ENCODE results near the gene GNAZ. TPM values are rescaled to one million over a fixed set of nuclear protein-coding genes. Genes with fewer than 3 reads are reported as not detected.

GNAZ gene
- total and polyA plus RNA-seq, 8 donors = 4.3 to 18.8 (median 9.4) TPM

DNA sequence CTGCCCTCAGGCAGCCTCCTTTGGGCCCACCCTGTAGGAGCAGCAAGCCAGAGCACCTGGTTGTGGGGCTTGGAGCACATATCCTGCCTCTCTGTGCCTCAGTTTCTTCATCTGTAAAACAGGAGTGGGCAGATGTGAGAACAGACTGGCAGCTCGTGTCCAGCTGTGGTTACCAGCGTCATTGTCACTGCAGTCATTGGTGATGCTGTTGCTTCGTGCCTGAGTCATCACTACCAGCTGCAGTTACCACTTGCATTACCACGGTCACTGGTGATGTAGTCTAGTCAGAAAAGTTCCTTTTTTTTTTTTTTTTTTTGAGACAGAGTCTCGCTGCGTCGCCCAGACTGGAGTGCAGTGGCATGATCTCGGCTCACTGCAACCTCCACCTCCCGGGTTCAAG, 51.1 kb downstream of the GNAZ start:
- 77 to 90% (median 85%) methylated on average over 9 of the region's 9 CpGs for WGBS, 5 donors
- intact Hi-C loops (cut with DNase I; ENCODE audit: low total_unique reads) = no loop called here
- H3K27me3 ChIP-seq = no peaks in the 10 kb centered on the region
- no peak overlapping the region for H3K27ac ChIP-seq
- H3K36me3 ChIP-seq = peaks cover 0 to 11% (median 3%) of the 10 kb centered on the region in 4 donors
- no peak overlapping the region for H3K4me3 ChIP-seq
- H3K4me1 ChIP-seq = peaks cover 7 to 40% (median 21%) of the 10 kb centered on the region in 4 donors
- no peak for TF ChIP-seq EP300 (IDR thresholded peaks at IDR 0.05)
- TF ChIP-seq CTCF (IDR thresholded peaks at IDR 0.05) = no peak
- TF ChIP-seq POLR2A (IDR thresholded peaks at IDR 0.05) = no peak
- no peak for TF ChIP-seq POLR2AphosphoS5 (IDR thresholded peaks at IDR 0.05)
- DNase-seq = no peak
- H3K9me3 ChIP-seq = no peaks in the 10 kb centered on the region

GRCh38 chr22:23122216-23122957, 52.1 kb downstream of the GNAZ start:
- WGBS, 5 donors = 80 to 82% (median 81%) methylated on average over 13 of the region's 13 CpGs
- Histone ChIP-seq H3K4me3 (no peak overlapping the region), H3K36me3 (peaks cover 0 to 11% (median 3%) of the 10 kb centered on the region in 4 donors), H3K27ac (no peak overlapping the region), H3K27me3 (no peaks in the 10 kb centered on the region), H3K9me3 (no peaks in the 10 kb centered on the region), H3K4me1 (peaks cover 7 to 36% (median 21%) of the 10 kb centered on the region in 4 donors)
- DNase-seq = no peak
- TF ChIP-seq EP300 (IDR thresholded peaks at IDR 0.05) (no peak), POLR2AphosphoS5 (IDR thresholded peaks at IDR 0.05) (no peak), CTCF (IDR thresholded peaks at IDR 0.05) (no peak), POLR2A (IDR thresholded peaks at IDR 0.05) (no peak)
- intact Hi-C loops (cut with DNase I; ENCODE audit: low total_unique reads) = no loop called here

DNA sequence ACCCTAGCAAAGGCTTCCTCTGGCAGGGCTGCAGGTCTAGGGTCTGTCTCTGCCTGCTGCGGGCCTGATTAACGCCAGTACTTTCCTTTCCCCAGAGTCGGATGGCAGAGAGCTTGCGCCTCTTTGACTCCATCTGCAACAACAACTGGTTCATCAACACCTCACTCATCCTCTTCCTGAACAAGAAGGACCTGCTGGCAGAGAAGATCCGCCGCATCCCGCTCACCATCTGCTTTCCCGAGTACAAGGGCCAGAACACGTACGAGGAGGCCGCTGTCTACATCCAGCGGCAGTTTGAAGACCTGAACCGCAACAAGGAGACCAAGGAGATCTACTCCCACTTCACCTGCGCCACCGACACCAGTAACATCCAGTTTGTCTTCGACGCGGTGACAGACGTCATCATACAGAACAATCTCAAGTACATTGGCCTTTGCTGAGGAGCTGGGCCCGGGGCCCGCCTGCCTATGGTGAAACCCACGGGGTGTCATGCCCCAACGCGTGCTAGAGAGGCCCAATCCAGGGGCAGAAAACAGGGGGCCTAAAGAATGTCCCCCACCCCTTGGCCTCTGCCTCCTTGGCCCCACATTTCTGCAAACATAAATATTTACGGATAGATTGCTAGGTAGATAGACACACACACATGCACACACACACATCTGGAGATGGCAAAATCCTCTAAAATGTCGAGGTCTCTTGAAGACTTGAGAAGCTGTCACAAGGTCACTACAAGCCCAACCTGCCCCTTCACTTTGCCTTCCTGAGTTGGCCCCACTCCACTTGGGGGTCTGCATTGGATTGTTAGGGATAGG, 52.9 kb downstream of the GNAZ start:
- TF ChIP-seq CTCF (IDR thresholded peaks at IDR 0.05) (no peak), POLR2AphosphoS5 (IDR thresholded peaks at IDR 0.05) (no peak), EP300 (IDR thresholded peaks at IDR 0.05) (no peak), POLR2A (IDR thresholded peaks at IDR 0.05) (no peak)
- H3K27ac ChIP-seq = no peak overlapping the region
- no peak for DNase-seq
- WGBS, 5 donors = 91 to 93% (median 93%) methylated on average over 26 of the region's 26 CpGs
- intact Hi-C loops (cut with DNase I; ENCODE audit: low total_unique reads) = no loop called here
- no peaks in the 10 kb centered on the region for H3K27me3 ChIP-seq
- H3K4me1 ChIP-seq = peaks cover 10 to 30% (median 20%) of the 10 kb centered on the region in 4 donors
- H3K4me3 ChIP-seq = no peak overlapping the region
- H3K36me3 ChIP-seq = peaks cover 0 to 11% (median 3%) of the 10 kb centered on the region in 4 donors
- no peaks in the 10 kb centered on the region for H3K9me3 ChIP-seq

GRCh38 chr22:23123804-23124254, 53.5 kb downstream of the GNAZ start:
- 78 to 84% (median 79%) methylated on average over 9 of the region's 9 CpGs for WGBS, 5 donors
- TF ChIP-seq CTCF (IDR thresholded peaks at IDR 0.05) (no peak), EP300 (IDR thresholded peaks at IDR 0.05) (no peak), POLR2A (IDR thresholded peaks at IDR 0.05) (no peak), POLR2AphosphoS5 (IDR thresholded peaks at IDR 0.05) (no peak)
- DNase-seq = no peak
- Histone ChIP-seq H3K4me3 (no peak overlapping the region), H3K27me3 (no peaks in the 10 kb centered on the region), H3K4me1 (peaks cover 5 to 28% (median 20%) of the 10 kb centered on the region in 4 donors), H3K9me3 (no peaks in the 10 kb centered on the region), H3K36me3 (peaks cover 0 to 11% (median 3%) of the 10 kb centered on the region in 4 donors), H3K27ac (no peak overlapping the region)
- intact Hi-C loops (cut with DNase I; ENCODE audit: low total_unique reads) = no loop called here

Measured in stomach (tissue), 9 donors.